ENCODE measurements around the gene CYP4V2.
"Not testable (repeated sequence)": the region's sequence is repeated elsewhere in the genome, so short reads cannot be mapped to it uniquely, and the experiment has no call there.

The CYP4V2 gene

DNA sequence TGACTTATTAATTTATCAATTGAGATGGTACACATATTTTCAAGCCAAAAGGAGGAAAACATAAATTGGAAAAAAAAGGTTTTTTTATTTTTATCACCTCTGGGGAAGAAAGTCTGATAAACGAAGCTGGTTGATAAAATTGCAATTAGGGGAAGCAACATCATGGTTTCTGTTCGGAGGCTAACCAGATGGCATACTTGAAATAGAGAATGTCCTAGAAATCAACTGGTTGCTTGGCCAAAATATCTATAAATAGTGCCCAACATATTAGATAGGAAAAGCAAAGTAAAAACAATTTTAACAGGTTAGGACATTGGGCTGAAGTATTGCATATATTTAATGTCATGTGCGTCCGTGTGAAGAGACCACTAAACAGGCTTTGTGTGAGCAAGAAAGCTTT is 50.2 kb downstream of the CYP4V2 start:
- H3K9me3 ChIP-seq (ENCODE audit: low read length): no peaks in the 10 kb centered on the region
- no peak overlapping the region for H2AFZ ChIP-seq (ENCODE audit: low read length)
- H3K9ac ChIP-seq (ENCODE audit: low read length): no peak overlapping the region
- TF ChIP-seq, protein P1, sequence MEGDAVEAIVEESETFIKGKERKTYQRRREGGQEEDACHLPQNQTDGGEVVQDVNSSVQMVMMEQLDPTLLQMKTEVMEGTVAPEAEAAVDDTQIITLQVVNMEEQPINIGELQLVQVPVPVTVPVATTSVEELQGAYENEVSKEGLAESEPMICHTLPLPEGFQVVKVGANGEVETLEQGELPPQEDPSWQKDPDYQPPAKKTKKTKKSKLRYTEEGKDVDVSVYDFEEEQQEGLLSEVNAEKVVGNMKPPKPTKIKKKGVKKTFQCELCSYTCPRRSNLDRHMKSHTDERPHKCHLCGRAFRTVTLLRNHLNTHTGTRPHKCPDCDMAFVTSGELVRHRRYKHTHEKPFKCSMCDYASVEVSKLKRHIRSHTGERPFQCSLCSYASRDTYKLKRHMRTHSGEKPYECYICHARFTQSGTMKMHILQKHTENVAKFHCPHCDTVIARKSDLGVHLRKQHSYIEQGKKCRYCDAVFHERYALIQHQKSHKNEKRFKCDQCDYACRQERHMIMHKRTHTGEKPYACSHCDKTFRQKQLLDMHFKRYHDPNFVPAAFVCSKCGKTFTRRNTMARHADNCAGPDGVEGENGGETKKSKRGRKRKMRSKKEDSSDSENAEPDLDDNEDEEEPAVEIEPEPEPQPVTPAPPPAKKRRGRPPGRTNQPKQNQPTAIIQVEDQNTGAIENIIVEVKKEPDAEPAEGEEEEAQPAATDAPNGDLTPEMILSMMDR (IDR thresholded peaks at IDR 0.05; ENCODE audit: low read length): no peak
- TF ChIP-seq EZH2 (IDR thresholded peaks at IDR 0.05; ENCODE audit: borderline replicate concordance, low read length): no peak
- H3K27ac ChIP-seq (ENCODE audit: low read depth, low read length, poor library complexity, severe bottlenecking): no peak overlapping the region
- no peaks in the 10 kb centered on the region for H3F3A ChIP-seq (ENCODE audit: insufficient read depth, low read length)
- H3K36me3 ChIP-seq (ENCODE audit: insufficient read depth, low read length): no peaks in the 10 kb centered on the region
- H3K4me2 ChIP-seq (ENCODE audit: low read length): no peak overlapping the region
- H3K9me2 ChIP-seq (ENCODE audit: low read depth, low read length): no peaks in the 10 kb centered on the region
- H3K27me3 ChIP-seq (ENCODE audit: insufficient read depth, low read length): no peaks in the 10 kb centered on the region; the same call in 1 of the 2 replicates
- H3K79me2 ChIP-seq (ENCODE audit: insufficient read depth, low read length): no peaks in the 10 kb centered on the region
- H4K20me1 ChIP-seq (ENCODE audit: insufficient read depth, low read length): no peaks in the 10 kb centered on the region
- no peak overlapping the region for H3K4me3 ChIP-seq (ENCODE audit: low read depth, low read length, poor library complexity, severe bottlenecking)
- no peaks in the 10 kb centered on the region for H3K4me1 ChIP-seq (ENCODE audit: insufficient read depth, low read length, severe bottlenecking)

DNA sequence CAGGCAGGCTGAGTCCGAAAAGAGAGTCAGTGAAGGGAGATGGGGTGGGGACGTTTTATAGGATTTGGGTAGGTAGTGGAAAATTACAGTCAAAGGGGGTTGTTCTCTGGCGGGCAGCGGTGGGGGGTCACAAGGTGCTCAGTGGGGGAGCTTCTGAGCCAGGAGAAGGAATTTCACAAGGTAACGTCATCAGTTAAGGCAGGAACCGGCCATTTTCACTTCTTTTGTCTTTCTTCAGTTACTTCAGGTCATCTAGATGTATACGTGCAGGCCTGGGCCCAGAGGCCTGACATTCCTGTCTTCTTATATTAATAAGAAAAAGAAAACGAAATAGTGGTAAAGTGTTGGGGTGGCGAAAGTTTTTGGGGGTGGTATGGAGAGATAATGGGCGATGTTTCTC is 50.7 kb downstream of the CYP4V2 start:
- H3K9me2 ChIP-seq (ENCODE audit: low read depth, low read length); H3K9ac ChIP-seq (ENCODE audit: low read length); H3K36me3 ChIP-seq (ENCODE audit: insufficient read depth, low read length); H3K4me3 ChIP-seq (ENCODE audit: low read depth, low read length, poor library complexity, severe bottlenecking); H2AFZ ChIP-seq (ENCODE audit: low read length); H3F3A ChIP-seq (ENCODE audit: insufficient read depth, low read length); H3K4me1 ChIP-seq (ENCODE audit: insufficient read depth, low read length, severe bottlenecking); H3K9me3 ChIP-seq (ENCODE audit: low read length); H3K27me3 ChIP-seq (ENCODE audit: insufficient read depth, low read length); H3K4me2 ChIP-seq (ENCODE audit: low read length); H3K79me2 ChIP-seq (ENCODE audit: insufficient read depth, low read length); H3K27ac ChIP-seq (ENCODE audit: low read depth, low read length, poor library complexity, severe bottlenecking); H4K20me1 ChIP-seq (ENCODE audit: insufficient read depth, low read length): not testable (repeated sequence)

DNA sequence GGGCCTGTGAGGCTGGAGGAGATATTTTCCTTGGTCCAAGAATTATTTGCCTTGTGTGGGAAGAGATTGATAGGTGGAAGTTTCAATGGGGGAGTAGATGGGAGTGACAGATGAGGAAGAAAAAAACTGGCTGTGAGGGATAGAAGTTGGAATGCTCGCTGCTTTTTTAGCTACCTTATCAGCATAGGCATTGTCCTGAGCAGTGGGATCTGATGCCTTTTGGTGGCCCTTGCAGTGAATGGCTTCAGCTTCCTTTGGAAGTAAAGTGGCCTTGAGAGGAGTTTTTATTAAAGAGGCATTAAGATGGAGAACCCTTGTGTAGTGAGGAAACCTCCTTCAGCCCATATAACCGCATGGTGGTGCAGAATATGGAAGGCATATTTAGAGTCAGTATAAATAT is 52.0 kb downstream of the CYP4V2 start:
- H3K4me3 ChIP-seq (ENCODE audit: low read depth, low read length, poor library complexity, severe bottlenecking): no peak overlapping the region
- H3K4me2 ChIP-seq (ENCODE audit: low read length): no peak overlapping the region
- H3K36me3 ChIP-seq (ENCODE audit: insufficient read depth, low read length): no peaks in the 10 kb centered on the region
- TF ChIP-seq, protein P1 (IDR thresholded peaks at IDR 0.05; ENCODE audit: low read length): no peak
- no peak for TF ChIP-seq EZH2 (IDR thresholded peaks at IDR 0.05; ENCODE audit: borderline replicate concordance, low read length)
- H3K27ac ChIP-seq (ENCODE audit: low read depth, low read length, poor library complexity, severe bottlenecking): no peak overlapping the region
- H3K9ac ChIP-seq (ENCODE audit: low read length): no peak overlapping the region
- H3K9me3 ChIP-seq (ENCODE audit: low read length): no peaks in the 10 kb centered on the region
- no peaks in the 10 kb centered on the region for H3K4me1 ChIP-seq (ENCODE audit: insufficient read depth, low read length, severe bottlenecking)
- no peaks in the 10 kb centered on the region; the same call in 1 of the 2 replicates for H3K27me3 ChIP-seq (ENCODE audit: insufficient read depth, low read length)
- no peak overlapping the region for H2AFZ ChIP-seq (ENCODE audit: low read length)
- no peaks in the 10 kb centered on the region for H3K79me2 ChIP-seq (ENCODE audit: insufficient read depth, low read length)
- no peaks in the 10 kb centered on the region for H4K20me1 ChIP-seq (ENCODE audit: insufficient read depth, low read length)
- no peaks in the 10 kb centered on the region for H3K9me2 ChIP-seq (ENCODE audit: low read depth, low read length)
- no peaks in the 10 kb centered on the region for H3F3A ChIP-seq (ENCODE audit: insufficient read depth, low read length)

DNA sequence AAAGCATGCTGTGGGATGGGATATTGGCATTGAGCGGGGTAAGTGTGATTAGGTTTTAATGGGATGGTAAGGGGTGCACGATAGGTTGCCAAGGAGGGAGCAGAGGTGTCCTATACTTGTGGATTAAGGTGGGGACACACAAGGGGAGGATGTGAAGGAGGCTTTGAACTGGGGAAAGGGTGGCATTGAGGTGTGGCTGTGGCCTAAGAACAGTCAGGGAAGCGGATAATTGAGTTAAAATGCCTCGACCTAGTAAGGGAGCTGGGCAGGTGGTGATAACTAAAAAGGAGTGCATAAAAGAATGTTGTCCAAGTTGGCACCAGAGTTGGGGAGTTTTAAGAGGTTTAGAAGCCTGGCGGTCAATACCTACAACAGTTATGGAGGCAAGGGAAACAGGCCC is 53.5 kb downstream of the CYP4V2 start:
- Histone ChIP-seq H4K20me1 (ENCODE audit: insufficient read depth, low read length) (no peaks in the 10 kb centered on the region), H3K36me3 (ENCODE audit: insufficient read depth, low read length) (no peaks in the 10 kb centered on the region), H3K9me2 (ENCODE audit: low read depth, low read length) (no peaks in the 10 kb centered on the region; the same call in 1 of the 2 replicates), H3K27ac (ENCODE audit: low read depth, low read length, poor library complexity, severe bottlenecking) (no peak overlapping the region), H3K9me3 (ENCODE audit: low read length) (no peaks in the 10 kb centered on the region), H2AFZ (ENCODE audit: low read length) (no peak overlapping the region), H3K79me2 (ENCODE audit: insufficient read depth, low read length) (no peaks in the 10 kb centered on the region), H3K9ac (ENCODE audit: low read length) (no peak overlapping the region), H3K4me2 (ENCODE audit: low read length) (no peak overlapping the region), H3F3A (ENCODE audit: insufficient read depth, low read length) (no peaks in the 10 kb centered on the region), H3K4me1 (ENCODE audit: insufficient read depth, low read length, severe bottlenecking) (no peaks in the 10 kb centered on the region), H3K4me3 (ENCODE audit: low read depth, low read length, poor library complexity, severe bottlenecking) (no peak overlapping the region), H3K27me3 (ENCODE audit: insufficient read depth, low read length) (no peaks in the 10 kb centered on the region)
- TF ChIP-seq, protein P1 (IDR thresholded peaks at IDR 0.05; ENCODE audit: low read length): no peak
- TF ChIP-seq EZH2 (IDR thresholded peaks at IDR 0.05; ENCODE audit: borderline replicate concordance, low read length): no peak

DNA sequence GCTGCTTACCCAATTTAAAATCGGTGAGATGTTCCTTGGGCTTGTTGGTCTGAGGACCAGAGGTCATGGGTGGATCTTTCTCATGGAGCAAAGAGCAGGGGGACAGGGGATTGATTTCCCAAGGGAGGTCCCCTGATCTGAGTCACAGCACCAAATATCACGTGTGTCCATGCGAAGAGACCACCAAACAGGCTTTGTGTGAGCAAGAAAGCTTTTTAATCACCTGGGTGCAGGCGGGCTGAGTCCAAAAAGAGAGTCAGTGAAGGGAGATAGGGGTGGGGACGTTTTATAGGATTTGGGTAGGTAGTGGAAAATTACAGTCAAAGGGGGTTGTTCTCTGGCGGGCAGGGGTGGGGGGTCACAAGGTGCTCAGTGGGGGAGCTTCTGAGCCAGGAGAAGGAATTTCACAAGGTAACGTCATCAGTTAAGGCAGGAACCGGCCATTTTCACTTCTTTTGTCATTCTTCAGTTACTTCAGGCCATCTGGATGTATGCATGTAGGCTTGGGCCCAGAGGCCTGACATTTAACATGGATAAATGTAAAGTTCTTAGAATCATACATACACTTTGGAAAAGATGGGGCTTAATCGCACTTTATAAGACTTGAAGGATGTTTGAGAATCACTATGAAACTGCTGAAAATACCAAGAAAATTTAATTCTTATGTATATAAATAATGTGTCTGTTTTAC is 55.8 kb downstream of the CYP4V2 start:
- H3K36me3 ChIP-seq (ENCODE audit: insufficient read depth, low read length); H3K9ac ChIP-seq (ENCODE audit: low read length); H3K4me3 ChIP-seq (ENCODE audit: low read depth, low read length, poor library complexity, severe bottlenecking); H3K79me2 ChIP-seq (ENCODE audit: insufficient read depth, low read length); H3K4me1 ChIP-seq (ENCODE audit: insufficient read depth, low read length, severe bottlenecking); H2AFZ ChIP-seq (ENCODE audit: low read length); H4K20me1 ChIP-seq (ENCODE audit: insufficient read depth, low read length); H3K4me2 ChIP-seq (ENCODE audit: low read length); H3F3A ChIP-seq (ENCODE audit: insufficient read depth, low read length); H3K9me3 ChIP-seq (ENCODE audit: low read length); H3K27me3 ChIP-seq (ENCODE audit: insufficient read depth, low read length); H3K9me2 ChIP-seq (ENCODE audit: low read depth, low read length); H3K27ac ChIP-seq (ENCODE audit: low read depth, low read length, poor library complexity, severe bottlenecking): not testable (repeated sequence)

All from OCI-LY1 (cell line).